Hepatocyte (in vitro differentiated cells): ENCODE results near the gene ROCK1. TPM values are rescaled to one million over a fixed set of nuclear protein-coding genes. Genes with fewer than 3 reads are reported as not detected.

Experiments used
- DNase-seq: peaks from one replicate; pipeline ENCODE4 v3.0.0-alpha.2; 2016; ENCODE audit warnings: low spot score
- H2AFZ ChIP-seq: fragments of 200-600 bp; sonication (generic); 2 replicates; pipeline ENCODE4 v1.6.0; 2016; ENCODE audit warnings: antibody characterized with exemption, mild to moderate bottlenecking
- H3K27ac ChIP-seq: fragments of 200-600 bp; sonication (generic); 2 replicates; pipeline ENCODE4 v1.5.1; 2016; ENCODE audit warnings: mild to moderate bottlenecking
- H3K27me3 ChIP-seq: fragments of 200-600 bp; sonication (generic); 2 replicates; pipeline ENCODE4 v1.6.1; 2016
- H3K36me3 ChIP-seq: fragments of 200-600 bp; sonication (generic); replicated peaks from 2 replicates; pipeline ENCODE4 v1.5.1; 2016; ENCODE audit warnings: low read depth; ENCODE audit not compliant: insufficient read depth
- H3K4me1 ChIP-seq: fragments of 200-600 bp; sonication (generic); 2 replicates; pipeline ENCODE4 v1.5.1; 2016; ENCODE audit warnings: mild to moderate bottlenecking, moderate library complexity; ENCODE audit not compliant: insufficient read depth
- H3K4me2 ChIP-seq: fragments of 200-600 bp; sonication (generic); 2 replicates; pipeline ENCODE4 v1.6.0; 2016
- H3K4me3 ChIP-seq: fragments of 200-600 bp; sonication (generic); 2 replicates; pipeline ENCODE4 v1.5.1; 2016; ENCODE audit warnings: mild to moderate bottlenecking
- H3K79me2 ChIP-seq: fragments of 200-600 bp; sonication (generic); 2 replicates; pipeline ENCODE4 v1.6.0; 2017; ENCODE audit warnings: mild to moderate bottlenecking
- H3K9me2 ChIP-seq: fragments of 200-600 bp; sonication (generic); replicated peaks from 2 replicates; pipeline ENCODE4 v1.6.0; 2017; ENCODE audit warnings: mild to moderate bottlenecking; ENCODE audit not compliant: insufficient read depth
- H3K9me3 ChIP-seq: fragments of 200-600 bp; sonication (generic); 2 replicates; pipeline ENCODE4 v1.5.1; 2016; ENCODE audit warnings: low read depth, mild to moderate bottlenecking
- H4K20me1 ChIP-seq: fragments of 200-600 bp; sonication (generic); 2 replicates; pipeline ENCODE4 v1.6.0; 2016; ENCODE audit warnings: mild to moderate bottlenecking; ENCODE audit not compliant: insufficient read depth, poor library complexity, severe bottlenecking
- CTCF ChIP-seq: fragments of 200-600 bp; sonication (generic); IDR thresholded peaks from 2 replicates; pipeline ENCODE4 v1.5.1; 2016; ENCODE audit warnings: antibody characterized with exemption, mild to moderate bottlenecking; ENCODE audit not compliant: poor library complexity
- EZH2 ChIP-seq: fragments of 200-600 bp; sonication (generic); IDR thresholded peaks from 2 replicates; pipeline ENCODE4 v1.6.1; 2016; ENCODE audit warnings: antibody characterized with exemption, mild to moderate bottlenecking, borderline replicate concordance
- EZH2phosphoT487 ChIP-seq: fragments of 200-600 bp; sonication (generic); IDR thresholded peaks from one replicate; pipeline ENCODE4 v1.6.1; 2018; ENCODE audit warnings: antibody characterized with exemption, mild to moderate bottlenecking, low read depth, moderate library complexity; ENCODE audit not compliant: unreplicated experiment, severe bottlenecking
- WGBS: methylation state at CpG from one replicate; pipeline ENCODE4 v1.1.6; 2016; ENCODE audit warnings: low lambda C conversion rate; ENCODE audit errors: missing lambda C conversion rate; 5-methylcytosine and 5-hydroxymethylcytosine counted together
- polyA plus RNA-seq: library from polyadenylated mRNA; unstranded; fragments of >200 nt; fragmentation: Nextera tagmentation; extraction: Ambion mirVana; gene quantifications from 2 replicates; pipeline ENCODE4 v1.2.1, GENCODE V29; 2016
- total RNA-seq: library from RNA; depleted of rRNA; stranded (reverse); fragments of >200 nt; gene quantifications from 2 replicates; pipeline ENCODE4 v1.2.3, GENCODE V29; 2014

The ROCK1 gene
- total and polyA plus RNA-seq, 2 experiments from 2014 or later = 22.5 to 41.7 TPM

DNA sequence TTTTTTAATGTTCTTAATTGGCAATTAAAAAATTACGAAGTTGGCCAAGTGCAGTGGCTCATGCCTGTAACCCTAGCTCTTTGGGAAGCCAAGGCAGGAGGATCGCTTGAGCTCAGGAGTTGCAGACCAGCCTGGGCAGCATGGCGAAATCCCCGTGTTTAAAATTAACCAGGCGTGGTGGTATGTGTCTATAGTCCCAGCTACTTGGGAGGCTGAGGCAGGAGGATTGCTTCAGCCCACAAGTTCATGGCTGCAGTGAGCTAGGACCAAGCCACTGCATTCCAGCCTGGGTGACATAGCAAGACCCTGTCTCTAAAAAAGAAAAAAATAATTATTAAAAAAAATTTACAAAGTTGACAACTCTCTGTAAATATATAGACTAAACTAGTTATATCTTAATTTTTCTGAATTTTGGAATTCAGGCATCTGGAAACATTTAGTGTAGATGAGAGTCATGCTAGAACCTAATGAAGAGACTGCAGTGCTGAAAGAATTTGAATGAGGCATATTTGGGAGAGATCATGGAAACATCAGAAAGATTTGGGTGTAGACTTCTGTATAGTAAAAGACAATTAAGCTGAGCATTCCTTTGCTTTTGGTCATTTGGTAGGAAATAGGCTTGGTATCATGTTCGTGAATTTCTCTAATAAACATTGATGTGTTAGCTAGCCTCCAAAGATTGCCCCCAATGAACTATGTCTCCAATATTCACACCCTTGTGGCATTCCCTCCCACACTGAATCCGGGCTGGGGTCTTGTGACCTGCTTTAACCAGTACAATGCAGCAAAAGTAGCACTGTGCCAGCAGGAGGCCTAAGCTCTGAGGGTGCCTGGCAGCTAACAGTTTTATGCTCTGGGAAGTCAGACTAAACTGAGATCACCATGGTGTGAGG, 4.2 kb upstream of the ROCK1 start:
- DNase-seq = no peak
- H2AFZ ChIP-seq = no peak overlapping the region
- no peaks in the 10 kb centered on the region for H4K20me1 ChIP-seq
- peaks cover 9% of the 10 kb centered on the region for H3K4me1 ChIP-seq
- H3K4me2 ChIP-seq = no peak overlapping the region
- H3K4me3 ChIP-seq = no peak overlapping the region
- no peaks in the 10 kb centered on the region for H3K9me3 ChIP-seq
- H3K9me2 ChIP-seq = no peaks in the 10 kb centered on the region
- TF ChIP-seq CTCF (no peak), EZH2phosphoT487 (no peak), EZH2 (no peak)
- H3K27me3 ChIP-seq = no peaks in the 10 kb centered on the region
- peaks cover 6% of the 10 kb centered on the region for H3K79me2 ChIP-seq
- no peak overlapping the region for H3K27ac ChIP-seq
- 84% methylated on average over 7 of the region's 7 CpGs for WGBS
- H3K36me3 ChIP-seq = no peaks in the 10 kb centered on the region

DNA sequence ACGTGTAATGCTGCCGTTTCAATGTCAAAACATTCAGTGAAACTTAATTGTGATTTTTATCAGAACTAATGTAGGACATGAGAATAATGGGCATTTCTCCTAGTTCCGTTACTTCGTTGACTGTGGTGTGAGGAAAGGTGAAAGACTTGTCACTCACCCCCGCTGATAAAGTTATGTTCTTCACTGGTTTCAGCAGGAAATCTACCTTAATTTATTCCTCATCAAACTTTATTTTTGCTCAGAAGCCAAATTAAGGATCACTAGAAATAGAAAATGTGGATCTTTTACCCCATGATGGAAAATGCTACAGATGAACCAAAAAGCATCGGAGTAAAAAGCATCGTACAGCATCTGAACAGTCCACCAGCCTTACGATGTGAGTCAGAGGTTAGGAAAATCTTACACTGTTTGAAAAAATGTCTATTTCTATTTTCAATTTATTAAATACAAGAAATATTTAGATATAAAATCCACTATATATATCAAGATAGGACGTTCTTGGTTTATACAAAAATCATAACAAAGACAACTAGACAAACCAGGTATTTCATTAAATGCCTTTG, 1.0 kb upstream of the ROCK1 start:
- Histone ChIP-seq H3K36me3 (no peaks in the 10 kb centered on the region), H3K9me2 (no peaks in the 10 kb centered on the region), H4K20me1 (peaks cover 31% of the 10 kb centered on the region), H2AFZ (peak overlapping the region; percentile 64), H3K4me1 (peaks cover 16% of the 10 kb centered on the region), H3K79me2 (peaks cover 37% of the 10 kb centered on the region), H3K4me3 (peak overlapping the region; percentile 43), H3K27me3 (no peaks in the 10 kb centered on the region), H3K27ac (peak overlapping the region; percentile 73), H3K9me3 (no peaks in the 10 kb centered on the region), H3K4me2 (peak overlapping the region; percentile 80)
- 29% methylated on average over 9 of the region's 9 CpGs for WGBS
- TF ChIP-seq EZH2phosphoT487 = no peak
- no peak for TF ChIP-seq EZH2
- TF ChIP-seq CTCF = no peak
- no peak for DNase-seq

DNA sequence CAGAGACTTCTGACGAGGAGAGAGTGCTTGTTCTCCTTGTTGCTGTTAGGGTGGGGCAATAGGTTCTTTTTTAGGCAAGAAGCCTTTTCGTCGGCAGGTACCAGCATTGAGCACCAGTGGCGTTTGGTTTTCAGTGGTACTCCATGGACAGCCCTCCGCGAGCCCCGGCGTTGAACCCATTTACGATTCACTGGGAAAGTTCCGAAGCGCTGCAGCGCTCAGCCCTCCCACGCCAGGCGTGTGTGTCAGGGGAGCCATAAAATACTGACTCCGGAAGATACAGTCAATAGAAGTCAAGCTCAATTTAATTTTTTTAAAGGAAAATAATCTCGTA, 494 bp upstream of the ROCK1 start:
- under 1% methylated on average over 16 of the region's 16 CpGs for WGBS
- H3K36me3 ChIP-seq = no peaks in the 10 kb centered on the region
- H3K4me1 ChIP-seq = peaks cover 15% of the 10 kb centered on the region
- DNase-seq = no peak
- TF ChIP-seq EZH2 = no peak
- no peak for TF ChIP-seq EZH2phosphoT487
- no peak for TF ChIP-seq CTCF
- H3K79me2 ChIP-seq = peaks cover 43% of the 10 kb centered on the region
- no peaks in the 10 kb centered on the region for H3K9me3 ChIP-seq
- H2AFZ ChIP-seq = peak overlapping the region; percentile 64
- H3K27me3 ChIP-seq = no peaks in the 10 kb centered on the region
- H3K9me2 ChIP-seq = no peaks in the 10 kb centered on the region
- peaks cover 36% of the 10 kb centered on the region for H4K20me1 ChIP-seq
- peak overlapping the region; percentile 80 for H3K4me2 ChIP-seq
- peak overlapping the region; percentile 43 for H3K4me3 ChIP-seq
- peak overlapping the region; percentile 73 for H3K27ac ChIP-seq
